GM21825 (cell line): ENCODE measurements around the gene TRDMT1.
A peak's percentile ranks its signal among the peaks of the same experiment; 100 is the strongest.

Experiments
- ATAC-seq: cut with Tn5 transposase; IDR thresholded peaks from one replicate; pipeline ENCODE4 v1.9.1; 2021; ENCODE audit warnings: mild to moderate bottlenecking, moderate library complexity; ENCODE audit not compliant: unreplicated experiment

Gene TRDMT1, protein sequence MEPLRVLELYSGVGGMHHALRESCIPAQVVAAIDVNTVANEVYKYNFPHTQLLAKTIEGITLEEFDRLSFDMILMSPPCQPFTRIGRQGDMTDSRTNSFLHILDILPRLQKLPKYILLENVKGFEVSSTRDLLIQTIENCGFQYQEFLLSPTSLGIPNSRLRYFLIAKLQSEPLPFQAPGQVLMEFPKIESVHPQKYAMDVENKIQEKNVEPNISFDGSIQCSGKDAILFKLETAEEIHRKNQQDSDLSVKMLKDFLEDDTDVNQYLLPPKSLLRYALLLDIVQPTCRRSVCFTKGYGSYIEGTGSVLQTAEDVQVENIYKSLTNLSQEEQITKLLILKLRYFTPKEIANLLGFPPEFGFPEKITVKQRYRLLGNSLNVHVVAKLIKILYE

DNA sequence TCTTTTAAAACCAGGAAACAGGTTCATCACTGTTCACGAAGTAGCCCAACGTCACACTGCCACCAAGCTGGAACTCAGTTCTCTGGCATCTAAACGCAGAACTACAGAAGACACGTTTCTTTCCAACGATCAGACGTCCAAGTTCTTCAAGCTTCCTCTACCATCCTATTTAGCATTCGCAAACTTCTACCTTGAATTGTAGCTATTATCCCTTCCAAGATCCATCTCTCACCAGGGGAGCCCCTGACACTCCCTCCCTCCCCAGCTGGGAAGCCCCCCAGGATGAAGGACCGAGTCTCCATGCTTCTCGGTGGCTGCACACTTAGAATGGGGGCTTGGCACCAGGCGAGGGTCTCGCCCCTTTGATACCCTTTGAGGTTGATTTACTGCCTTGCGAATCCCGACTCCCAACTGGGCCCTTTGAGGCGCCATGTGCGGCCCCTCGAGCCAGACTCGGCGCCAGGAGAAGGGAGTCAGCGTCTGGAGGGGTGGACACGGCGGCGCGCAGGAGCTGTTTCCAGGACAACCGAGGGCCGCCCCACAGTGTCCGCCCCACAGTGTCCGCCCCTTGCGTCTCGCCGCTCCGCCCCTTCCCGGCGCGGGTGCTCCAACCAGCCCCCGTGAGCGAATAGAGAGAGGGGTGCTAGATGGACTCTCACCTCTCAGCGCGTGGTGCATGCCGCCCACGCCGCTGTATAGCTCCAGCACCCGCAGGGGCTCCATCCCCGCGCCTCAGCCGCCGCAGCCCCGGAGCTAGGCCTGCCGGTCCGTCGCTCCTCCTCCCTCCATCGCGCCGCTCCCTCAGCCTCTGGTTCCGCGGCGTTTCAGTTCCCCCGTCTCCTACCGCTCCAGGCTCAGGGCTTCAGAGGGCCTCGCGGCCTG lies at the start of gene TRDMT1:
Gene TRDMT1 (minus strand): TSS at position 761 of the 882 bp plus-strand sequence. CDS start 38 bp downstream, at position 723.
- peak; percentile 92 for ATAC-seq

DNA sequence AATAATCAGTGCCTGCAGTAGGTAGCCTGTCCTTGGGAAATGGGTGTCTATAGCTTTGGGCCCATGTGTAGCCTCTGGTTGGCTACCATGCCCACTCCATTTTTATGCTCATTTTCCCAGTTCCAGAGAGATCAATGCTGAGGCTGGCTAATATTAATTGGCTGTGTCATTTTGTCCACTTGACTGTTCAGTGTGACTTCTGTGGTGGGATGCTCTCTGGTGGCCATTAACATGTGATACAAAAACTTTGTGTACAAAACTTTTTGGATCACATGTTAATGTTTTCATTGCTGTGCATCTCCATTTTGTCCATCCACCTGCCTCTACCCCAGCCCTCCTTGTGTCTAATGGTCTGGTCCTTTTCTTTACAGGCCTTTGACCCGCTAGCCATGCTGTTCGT lies 49.3 kb upstream of the TRDMT1 start:
- no peak for ATAC-seq

DNA sequence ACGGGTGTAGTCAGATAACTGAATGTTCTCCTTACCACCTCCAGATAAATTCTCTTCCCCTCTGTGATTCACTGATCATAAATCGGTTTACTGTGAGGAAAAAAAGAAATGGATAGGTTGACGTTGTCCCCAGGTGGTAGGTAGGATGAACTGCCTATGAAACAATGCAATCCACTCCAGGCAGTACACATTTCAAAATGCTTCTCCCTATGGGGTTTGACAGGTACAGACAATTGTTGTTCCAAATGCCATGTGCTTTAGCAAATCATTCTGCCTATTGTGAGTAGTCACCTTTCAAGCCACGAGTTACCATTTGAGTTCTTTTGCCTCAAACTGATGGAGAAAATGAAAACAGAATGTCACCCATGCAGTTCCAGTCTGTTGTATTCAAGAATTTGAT lies 48.3 kb upstream of the TRDMT1 start:
- no peak for ATAC-seq

DNA sequence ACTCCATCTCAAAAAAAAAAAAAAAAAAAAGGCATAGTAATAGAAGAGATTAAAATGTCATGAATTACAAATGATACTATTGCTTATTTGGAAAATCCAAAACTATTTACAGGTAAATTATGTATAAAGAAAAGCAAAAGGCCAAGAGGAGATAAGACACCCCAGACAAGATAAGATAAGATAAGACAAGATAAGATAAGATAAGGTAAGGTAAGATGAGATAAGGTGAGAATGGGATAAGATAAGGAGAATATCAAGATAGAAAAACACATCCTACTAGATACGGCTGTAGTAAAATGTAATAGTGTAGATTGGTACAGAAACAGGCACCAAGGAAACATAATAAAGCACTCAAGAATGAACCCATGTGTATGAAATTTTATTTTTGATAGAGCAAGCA lies 47.5 kb upstream of the TRDMT1 start:
- no peak for ATAC-seq

DNA sequence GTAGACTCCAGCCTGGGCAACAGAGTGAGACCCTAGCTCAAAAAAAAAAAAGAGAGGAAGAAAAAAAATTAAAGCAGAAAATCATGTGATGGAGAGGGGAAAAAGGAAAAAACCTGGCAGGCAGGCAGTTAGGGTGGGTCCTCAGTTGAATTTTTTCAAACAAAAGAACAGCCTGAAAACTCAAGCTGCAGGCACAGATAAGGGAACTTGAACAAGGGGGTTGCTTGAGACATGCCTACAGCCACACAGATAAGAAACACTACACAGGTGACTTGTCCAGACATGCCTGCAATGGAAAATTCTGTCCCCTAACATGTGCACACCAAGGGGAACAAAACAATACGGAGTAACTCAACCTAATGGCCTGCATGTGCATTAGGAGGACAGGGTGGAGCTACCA lies 45.7 kb upstream of the TRDMT1 start:
- ATAC-seq: no peak

DNA sequence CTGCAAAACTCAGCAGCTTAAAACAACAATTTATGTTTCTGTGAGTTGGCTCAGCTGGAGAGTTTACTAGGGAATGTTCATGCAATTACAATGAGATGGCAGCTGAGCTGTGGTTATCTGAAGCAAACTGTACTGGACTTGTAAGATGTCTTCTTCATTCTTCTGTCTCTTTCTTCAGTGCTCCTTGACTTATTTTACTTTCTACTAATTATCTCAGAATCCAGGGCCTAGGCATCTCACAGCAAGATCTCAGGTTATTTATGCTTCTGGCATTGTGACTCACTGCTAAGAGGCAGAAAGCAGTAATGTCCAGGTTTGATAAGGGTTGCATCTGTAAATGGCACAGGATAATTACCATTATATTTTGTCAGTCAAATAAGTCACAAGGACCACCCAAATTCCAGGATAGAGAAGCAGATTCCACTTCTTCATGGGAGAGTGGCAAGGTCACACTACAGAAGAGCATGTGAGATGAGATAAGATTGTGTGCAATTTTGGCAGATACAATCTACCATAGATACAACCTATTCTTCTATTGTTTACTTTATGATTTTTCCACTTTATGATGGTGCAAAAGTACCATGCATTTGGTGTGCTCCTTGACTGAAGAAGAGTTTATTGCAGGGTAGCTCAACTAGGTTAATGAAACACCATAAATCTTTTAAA lies 43.4 kb upstream of the TRDMT1 start:
- no peak for ATAC-seq

DNA sequence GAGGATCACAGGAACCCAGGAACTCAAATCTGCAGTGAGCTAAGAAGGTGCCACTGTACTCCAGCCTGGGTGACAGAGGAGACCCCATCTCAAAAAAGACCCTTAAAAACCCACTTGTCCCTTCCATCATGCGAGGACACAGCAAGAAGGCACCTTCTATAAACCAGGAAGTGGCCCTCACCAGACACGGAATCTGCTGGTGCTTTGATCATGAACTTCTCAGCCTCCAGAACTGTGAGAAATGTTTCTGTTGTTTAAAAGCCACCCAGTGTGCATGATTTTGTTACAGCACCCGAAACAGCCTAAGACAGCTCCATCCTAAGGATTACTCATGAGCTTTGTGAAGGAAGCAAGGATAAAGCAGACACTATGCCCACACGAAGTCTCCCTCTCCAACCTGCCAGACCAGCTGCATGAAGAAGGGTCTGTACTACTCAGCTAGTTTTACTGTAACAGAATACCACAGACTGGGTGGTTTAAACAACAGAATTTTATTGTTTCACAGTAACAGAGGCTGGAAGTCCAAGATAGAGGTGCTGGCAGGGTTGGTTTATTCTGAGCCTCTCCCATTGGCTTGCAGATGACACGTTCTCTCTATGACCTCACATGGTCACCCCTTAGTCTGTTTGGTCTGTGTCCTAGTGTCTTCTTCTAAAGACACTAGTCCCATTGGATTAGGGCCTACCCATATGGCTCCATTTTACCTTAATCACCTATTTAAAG lies 40.3 kb upstream of the TRDMT1 start:
- no peak for ATAC-seq

DNA sequence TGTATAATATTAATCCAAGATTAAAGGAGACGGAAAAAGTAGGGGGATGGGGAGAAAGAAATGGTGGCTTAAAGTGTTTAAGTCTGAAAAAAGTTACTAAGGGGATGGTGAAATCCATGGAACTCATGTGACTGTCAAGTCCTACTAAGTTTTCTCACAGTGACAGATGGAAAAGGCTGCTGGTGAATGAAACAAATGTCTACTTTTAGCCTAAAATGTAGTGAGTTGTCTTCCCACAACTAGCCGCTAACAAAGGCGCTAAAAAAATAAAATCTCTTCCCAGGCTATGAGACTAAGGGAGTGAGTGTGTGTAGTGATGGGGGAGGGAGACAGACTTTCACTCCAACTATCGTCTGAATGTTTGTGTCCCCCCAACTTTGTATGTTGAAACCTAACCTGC lies 39.1 kb upstream of the TRDMT1 start:
- ATAC-seq: no peak

DNA sequence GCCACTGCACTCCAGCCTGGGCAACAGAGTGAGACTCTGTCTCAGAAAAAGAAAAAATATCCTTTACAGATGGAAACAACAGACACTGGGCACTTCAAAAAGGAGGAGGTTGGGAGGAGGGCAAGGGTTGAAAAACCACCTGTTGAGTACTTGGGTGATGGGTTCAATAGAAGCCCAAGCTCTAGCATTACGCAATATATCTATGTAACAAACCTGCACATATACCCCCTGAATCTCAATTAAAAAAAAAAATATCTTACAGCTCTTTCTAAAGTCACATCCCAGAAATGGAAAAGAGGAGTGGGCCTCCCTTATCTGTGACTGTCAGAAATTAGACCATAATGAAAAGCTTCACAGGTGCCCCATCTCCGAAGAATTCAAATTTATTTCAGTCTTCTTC lies 38.6 kb upstream of the TRDMT1 start:
- ATAC-seq: no peak

DNA sequence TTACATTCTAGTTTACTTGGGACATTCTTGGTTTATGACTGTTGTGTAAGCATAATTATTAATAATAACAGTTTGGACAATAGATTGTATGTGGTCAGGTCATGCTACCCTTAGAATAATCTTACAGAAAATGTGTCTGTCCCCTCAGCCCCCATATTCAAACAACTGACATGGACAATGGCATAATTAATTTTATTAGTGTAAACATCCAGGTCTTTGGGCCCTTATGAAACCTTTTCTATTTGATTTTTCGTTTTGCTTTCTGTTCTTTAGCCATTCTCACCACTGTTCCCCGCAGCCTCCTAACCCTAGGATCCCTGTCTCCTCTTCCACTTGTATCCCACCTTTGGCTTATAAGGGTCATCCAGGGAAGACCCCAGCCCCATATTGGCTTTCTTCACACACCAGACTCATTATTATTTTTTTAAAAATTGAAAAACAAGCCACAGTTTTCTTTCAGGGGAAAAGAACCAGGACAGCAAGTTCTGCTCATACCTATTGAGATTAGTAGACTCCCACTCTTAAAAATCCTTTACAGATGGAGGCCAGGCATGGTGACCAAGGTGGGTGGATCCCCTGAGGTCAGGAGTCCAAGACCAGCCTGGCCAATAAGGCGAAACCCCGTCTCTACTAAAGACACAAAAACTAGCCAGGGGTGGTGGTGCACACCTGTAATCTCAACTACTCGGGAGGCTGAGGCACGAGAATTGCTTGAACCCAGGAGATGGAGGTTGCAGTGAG lies 38.0 kb upstream of the TRDMT1 start:
- ATAC-seq: no peak

DNA sequence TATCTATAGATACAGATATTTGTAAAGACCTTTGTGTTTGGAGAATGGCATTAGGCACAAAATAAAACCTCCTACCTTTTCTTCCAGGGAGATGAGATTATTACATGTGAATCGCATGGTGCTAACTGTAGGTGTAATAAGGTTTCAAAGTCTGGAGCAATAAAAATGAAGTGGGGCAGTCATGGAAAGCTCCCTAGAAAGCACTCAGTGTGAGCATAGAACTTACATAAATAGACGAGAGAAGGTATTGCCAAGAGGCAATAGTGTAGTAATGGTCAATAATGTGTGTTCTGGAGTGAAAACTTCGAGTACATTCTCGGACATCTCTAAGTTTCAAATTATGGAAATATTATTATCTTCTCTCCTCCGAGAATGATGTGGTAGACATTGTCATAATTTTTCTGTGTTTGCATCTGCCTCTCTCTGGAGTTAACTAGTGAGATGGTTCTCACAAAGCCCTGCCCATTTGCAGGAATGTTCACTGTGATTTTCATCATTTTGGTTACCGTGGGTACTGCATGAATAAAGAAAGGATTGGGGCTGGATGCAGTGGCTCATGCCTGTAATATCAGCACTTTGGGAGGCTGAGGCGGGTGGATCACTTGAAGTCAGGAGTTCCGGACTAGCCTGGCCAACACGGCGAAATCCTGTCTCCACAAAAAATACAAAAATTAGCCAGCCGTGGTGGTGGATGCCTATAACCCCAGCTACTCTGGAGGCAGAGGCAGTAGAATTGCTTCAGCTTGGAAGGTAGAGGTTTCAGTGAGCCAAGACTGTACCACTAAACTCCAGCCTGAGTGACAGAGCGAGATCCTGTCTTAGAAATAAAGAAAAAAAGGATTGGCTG lies 37.2 kb upstream of the TRDMT1 start:
- no peak for ATAC-seq

DNA sequence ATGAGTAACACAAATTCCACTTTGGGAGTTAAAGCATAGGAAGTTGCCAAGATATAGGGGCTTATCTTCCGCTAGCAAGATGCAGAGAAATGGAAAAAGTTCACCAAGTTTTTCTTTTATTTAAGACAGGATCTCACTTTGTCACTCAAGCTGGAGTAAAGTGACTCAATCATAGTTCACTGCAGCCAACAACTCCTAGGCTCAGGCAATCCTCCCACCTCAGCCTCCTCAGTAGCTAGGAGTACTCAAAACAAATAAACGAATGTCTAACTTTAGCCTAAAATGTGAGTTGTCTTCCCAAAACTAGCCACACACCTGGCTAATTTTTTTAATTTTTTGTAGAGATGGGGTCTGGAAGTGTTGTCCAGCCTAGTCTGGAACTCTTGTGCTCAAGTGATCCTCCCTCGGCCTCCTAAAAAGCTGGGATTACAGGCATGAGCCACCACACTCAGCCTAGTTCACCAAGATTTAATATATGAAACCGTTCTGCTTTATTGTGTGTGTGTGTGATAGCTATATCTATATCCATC lies 36.5 kb upstream of the TRDMT1 start:
- no peak for ATAC-seq

DNA sequence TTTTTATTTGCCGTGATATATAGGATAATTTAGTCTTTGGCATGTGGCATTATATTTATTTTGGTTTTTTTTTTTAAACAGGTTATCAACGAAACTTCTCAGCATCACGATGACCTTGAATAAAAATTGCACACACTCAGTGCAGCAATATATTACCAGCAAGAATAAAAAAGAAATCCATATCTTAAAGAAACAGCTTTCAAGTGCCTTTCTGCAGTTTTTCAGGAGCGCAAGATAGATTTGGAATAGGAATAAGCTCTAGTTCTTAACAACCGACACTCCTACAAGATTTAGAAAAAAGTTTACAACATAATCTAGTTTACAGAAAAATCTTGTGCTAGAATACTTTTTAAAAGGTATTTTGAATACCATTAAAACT lies 35.7 kb upstream of the TRDMT1 start:
- no peak for ATAC-seq

DNA sequence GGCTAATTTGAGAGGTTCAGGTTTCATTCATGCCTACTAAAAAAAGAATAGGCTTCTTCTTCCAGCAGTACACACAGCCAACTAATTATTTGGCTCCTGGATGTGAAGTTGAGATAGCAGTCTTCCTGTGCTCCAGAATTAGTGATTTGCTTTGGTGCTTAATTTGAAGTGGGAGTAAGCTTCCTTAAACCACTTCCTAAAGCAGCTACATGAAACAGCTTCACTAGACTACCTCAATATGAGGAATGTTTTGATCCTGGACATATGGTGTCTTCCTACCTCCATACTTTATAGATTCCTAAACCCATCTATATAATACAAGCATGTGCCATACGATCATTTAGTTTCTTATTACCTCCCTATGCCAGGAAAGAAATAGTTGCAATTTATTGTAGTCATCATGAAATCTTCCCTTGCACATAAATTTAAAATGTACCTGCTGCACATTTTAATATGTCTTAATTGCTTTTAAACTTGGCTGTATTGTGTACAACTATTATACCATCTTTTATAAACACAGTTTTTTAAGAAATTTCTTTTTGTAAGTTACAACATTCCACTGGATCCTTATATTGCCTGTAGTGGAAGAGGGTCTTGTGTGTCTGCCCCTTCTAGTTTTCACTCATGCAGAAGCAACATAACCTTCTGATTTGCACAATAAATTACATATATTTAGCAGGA lies 35.1 kb upstream of the TRDMT1 start:
- no peak for ATAC-seq

DNA sequence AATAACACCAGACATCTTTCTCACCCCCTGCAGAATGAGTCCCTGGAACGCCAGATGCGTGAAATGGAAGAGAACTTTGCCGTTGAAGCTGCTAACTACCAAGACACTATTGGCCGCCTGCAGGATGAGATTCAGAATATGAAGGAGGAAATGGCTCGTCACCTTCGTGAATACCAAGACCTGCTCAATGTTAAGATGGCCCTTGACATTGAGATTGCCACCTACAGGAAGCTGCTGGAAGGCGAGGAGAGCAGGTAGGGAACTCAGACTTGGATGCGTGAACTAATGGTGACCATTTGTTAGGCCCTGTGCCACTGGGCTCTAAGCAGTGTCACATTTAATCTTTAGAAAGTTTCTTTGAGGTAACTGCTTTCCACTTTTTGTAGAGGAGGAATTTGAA lies 33.7 kb upstream of the TRDMT1 start:
- no peak for ATAC-seq

DNA sequence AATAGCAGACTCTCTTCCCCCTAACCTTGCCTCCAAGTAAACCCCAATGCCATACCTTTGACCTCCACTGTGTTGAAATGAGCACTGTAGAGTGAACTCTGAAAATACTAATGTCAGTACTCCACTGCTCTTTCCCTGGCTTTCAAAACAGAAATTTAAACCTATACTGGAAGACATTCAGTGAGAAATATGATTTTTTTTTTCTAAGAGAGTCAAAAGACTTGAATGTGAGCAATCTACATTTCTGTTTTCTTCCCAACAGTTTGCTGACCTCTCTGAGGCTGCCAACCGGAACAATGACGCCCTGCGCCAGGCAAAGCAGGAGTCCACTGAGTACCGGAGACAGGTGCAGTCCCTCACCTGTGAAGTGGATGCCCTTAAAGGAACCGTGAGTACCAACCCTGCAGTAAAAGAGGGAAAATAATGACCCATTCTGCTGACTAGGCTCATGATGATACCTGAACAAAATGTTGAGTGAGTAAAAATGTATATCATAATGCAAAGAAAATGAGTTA lies 33.0 kb upstream of the TRDMT1 start:
- no peak for ATAC-seq

DNA sequence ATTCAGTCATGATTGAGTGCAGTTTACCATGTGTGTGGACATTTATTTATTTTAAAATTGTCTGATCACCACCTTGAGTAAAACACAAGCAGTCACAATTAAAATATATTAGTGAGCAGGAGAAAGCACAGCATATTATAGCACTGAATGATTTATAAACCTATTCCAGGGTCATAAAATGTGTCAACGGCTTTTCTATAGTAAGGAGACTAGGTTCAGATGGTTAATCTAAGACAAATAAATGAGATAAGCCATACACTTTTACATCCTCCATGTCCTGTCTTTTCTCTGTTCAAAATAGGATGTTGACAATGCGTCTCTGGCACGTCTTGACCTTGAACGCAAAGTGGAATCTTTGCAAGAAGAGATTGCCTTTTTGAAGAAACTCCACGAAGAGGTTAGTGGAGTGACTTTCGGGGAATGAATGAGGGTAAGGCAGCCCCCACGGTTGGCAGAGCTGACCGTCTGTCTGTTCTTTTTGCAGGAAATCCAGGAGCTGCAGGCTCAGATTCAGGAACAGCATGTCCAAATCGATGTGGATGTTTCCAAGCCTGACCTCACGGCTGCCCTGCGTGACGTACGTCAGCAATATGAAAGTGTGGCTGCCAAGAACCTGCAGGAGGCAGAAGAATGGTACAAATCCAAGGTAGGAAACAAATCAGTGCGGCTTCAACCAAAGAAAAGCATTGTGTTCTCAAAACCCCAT lies 32.0 kb upstream of the TRDMT1 start:
- no peak for ATAC-seq
